Activated CD4-positive, CD25-positive, alpha-beta regulatory T cell treated with anti-CD3 and anti-CD28 coated beads, Interleukin-2, amount 50 U/mL, for 24 hours (primary cell): Measurements from ENCODE around the gene ID4.
"Not testable (repeated sequence)": the region's sequence is repeated elsewhere in the genome, so short reads cannot be mapped to it uniquely, and the experiment has no call there.

Experiments
- ATAC-seq, 2 donors: fragments of 150-1000 bp; cut with Tn5 transposase; one replicate each; pipeline ENCODE4 v1.10.0; 2021; ENCODE audit warnings: mild to moderate bottlenecking in 1 of 2, moderate library complexity in 1 of 2

The ID4 gene

DNA sequence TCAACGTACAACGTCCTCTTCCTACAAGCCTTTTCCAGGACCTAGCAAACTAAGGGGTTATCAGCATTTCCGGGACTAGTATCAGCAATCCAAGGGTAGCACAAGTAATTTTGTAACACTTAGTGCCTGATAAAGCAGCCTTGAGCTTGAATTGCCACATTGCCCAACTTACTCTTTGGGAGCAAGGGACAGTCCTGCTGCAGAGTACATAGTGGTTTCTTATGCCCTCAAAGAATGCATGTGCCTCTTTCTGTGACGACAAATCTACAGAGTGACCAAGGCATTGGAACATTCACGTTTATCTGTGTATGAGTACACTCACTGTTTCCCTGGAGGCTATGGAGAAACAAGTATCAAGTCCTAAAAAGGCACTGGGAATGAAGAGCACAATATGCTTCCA, 3.2 kb upstream of the ID4 start:
- ATAC-seq, result no peak

DNA sequence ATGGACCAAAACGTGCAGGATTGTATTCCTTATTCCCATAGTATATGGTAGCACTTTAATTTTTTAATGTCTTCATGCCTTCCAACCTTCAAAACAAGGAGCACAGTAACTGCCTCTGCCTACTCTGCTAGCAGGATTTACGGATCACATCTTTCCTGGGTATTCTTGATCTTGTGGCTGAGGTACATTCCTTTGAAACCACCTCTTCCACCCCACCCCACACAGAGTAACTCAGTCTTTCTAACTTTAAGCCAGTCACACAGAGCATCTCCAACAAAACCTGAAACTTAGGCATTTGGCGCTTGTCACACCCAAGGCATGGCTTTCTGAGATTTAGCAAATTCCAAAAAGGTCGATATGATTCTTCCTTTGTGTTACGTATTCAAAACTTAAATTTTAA, 2.3 kb upstream of the ID4 start:
- ATAC-seq, result no peak

DNA sequence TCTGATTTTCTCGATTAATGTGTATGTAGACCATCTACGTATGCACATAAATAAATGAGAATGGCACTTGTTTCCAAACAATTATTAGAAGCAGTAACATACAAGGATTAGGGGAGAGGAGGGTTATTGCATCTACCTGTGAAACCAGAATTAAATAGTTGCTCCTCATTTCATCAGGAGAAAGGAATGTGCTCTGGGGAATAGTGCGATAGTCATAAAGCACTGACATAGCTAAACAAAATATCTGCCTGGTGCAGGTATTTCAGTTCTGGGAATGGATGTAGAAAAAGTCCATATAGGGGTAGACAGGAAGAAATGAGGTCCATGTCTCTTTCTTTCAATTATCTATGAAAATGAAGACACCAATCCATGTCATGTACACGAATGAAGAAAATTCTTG, 1.6 kb upstream of the ID4 start:
- ATAC-seq, result no peak

DNA sequence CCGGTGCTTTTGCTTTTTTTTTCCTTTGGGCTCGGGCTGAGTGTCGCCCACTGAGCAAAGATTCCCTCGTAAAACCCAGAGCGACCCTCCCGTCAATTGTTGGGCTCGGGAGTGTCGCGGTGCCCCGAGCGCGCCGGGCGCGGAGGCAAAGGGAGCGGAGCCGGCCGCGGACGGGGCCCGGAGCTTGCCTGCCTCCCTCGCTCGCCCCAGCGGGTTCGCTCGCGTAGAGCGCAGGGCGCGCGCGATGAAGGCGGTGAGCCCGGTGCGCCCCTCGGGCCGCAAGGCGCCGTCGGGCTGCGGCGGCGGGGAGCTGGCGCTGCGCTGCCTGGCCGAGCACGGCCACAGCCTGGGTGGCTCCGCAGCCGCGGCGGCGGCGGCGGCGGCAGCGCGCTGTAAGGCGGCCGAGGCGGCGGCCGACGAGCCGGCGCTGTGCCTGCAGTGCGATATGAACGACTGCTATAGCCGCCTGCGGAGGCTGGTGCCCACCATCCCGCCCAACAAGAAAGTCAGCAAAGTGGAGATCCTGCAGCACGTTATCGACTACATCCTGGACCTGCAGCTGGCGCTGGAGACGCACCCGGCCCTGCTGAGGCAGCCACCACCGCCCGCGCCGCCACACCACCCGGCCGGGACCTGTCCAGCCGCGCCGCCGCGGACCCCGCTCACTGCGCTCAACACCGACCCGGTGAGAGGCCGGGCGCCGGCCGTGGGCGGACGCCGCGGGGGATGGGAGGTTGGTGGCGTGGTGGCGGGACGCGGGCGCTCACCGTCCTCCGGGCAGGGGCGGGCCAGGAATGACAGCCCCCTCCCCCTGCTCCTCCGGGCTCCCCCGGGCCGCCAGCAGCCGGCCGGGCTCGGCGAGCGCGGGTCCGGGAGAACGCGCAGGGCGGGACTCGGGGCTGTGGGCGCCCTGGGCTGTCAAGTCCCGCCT, 606 bp downstream of the ID4 start:
- ATAC-seq, result no peak

DNA sequence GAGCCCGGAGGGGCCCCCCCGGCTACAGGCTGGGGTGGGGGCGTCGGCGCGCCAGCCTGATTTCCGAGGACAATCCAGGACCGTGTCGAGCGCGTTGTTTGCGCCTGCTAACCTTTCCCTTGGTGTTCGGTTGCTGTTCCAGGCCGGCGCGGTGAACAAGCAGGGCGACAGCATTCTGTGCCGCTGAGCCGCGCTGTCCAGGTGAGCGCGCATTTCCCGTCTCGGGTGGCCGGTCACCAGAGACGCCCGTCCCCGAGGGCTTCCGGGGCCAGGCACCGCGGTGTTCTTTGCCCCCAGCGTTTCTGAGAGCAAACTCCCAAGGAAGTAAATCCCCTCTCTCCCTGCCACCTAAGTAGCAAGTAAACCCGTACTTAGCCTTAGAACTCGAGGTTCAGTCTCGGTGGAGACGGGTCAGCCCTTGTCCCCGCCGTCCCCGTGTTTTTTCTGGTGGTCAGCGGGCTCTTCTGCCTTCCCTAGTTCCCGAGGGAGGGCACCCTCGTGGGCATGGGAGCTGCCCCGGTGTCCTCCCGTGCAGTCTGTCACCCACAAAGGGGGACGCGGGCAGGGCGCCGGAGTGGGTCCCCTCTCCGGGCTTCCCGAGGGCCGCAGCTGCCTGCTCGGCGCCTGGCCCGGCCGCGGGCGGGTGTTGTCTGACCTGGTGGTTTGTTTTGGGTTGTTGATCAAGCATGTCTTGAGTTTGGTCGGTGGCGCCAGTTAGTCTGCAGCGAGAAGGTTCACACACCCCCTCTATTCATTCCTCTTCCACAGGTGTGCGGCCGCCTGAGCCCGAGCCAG, 1.5 kb downstream of the ID4 start:
- no peak for ATAC-seq

DNA sequence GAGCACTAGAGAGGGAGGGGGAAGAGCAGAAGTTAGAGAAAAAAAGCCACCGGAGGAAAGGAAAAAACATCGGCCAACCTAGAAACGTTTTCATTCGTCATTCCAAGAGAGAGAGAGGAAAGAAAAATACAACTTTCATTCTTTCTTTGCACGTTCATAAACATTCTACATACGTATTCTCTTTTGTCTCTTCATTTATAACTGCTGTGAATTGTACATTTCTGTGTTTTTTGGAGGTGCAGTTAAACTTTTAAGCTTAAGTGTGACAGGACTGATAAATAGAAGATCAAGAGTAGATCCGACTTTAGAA, 2.0 kb downstream of the ID4 start:
- ATAC-seq, result no peak

DNA sequence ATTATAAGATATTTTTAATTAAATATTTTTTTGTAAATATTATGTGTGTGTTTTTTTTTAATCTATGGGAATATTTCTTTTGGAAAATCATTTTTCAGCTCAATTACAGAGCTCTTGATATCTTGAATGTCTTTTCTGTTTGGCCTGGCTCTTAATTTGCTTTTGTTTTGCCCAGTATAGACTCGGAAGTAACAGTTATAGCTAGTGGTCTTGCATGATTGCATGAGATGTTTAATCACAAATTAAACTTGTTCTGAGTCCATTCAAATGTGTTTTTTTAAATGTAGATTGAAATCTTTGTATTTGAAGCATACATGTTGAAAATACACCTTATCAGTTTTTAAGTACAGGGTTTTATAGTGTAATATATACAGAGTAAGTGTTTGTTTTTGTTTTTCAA, 2.6 kb downstream of the ID4 start:
- no peak for ATAC-seq

DNA sequence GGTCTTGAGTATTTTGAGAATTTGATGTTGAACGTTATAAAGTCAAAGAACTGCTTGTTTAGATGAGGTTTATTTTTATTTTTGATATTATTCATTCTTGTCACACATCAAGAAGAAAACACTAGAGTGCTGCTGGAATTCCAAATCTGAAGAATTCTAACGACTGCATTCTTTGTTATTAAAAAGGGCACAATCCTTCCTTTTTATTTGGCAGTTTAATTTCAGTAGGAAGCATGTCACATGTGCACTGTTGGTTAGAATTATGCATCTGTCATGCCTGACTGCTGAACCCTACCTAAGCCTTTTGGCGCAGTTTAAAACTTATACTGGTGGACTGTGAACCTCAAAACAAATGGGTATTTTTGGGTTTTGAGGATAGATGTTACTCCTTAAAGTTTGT, 4.0 kb downstream of the ID4 start:
- ATAC-seq, result no peak

- ATAC-seq, result no peak
Measured at GRCh38 chr6:19842030-19842615, 5.0 kb downstream of the ID4 start.

GRCh38 chr6:19844689-19845088, 7.5 kb downstream of the ID4 start:
- ATAC-seq, result no peak

- no peak for ATAC-seq
Measured at GRCh38 chr6:19845266-19846041, 8.3 kb downstream of the ID4 start.

- no peak for ATAC-seq
Measured at GRCh38 chr6:19848465-19849029, 11.4 kb downstream of the ID4 start.

DNA sequence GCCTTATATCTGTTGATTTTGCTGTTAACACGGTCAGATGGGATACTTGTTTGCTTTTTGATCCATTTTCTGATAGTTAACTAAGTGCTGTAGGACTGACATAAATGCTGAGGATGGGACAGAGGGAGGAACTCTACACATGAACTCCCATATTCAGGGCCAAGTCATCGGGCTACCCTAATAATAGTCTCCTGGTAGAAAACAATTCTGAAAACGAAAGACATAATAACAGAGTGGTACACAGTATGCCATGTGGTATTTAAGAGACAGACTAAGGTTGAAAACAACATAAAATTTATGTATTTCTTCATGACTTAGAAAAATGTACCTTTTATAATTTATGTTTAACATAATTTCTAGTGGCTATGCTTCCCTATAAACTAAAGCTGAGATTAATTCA, 12.0 kb downstream of the ID4 start:
- ATAC-seq, result no peak

DNA sequence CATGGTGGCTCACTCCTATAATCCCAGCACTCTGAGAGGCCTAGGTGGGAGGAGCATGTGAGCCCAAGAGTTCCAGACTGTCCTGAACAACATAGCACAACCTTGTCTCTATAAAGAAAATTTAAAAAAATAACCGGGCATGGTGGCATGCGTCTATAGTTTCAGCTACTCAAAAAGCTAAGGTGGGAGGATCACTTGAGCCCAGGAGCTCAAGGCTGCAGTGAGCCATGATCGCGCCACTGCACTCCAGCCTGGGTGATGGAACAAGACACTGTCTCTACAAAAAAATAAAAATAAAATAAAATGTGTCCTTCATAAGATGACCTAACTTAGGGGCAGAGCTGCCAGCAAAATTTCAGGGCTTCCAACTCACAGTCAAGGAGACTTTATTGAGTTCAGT, 12.6 kb downstream of the ID4 start:
- no peak for ATAC-seq

DNA sequence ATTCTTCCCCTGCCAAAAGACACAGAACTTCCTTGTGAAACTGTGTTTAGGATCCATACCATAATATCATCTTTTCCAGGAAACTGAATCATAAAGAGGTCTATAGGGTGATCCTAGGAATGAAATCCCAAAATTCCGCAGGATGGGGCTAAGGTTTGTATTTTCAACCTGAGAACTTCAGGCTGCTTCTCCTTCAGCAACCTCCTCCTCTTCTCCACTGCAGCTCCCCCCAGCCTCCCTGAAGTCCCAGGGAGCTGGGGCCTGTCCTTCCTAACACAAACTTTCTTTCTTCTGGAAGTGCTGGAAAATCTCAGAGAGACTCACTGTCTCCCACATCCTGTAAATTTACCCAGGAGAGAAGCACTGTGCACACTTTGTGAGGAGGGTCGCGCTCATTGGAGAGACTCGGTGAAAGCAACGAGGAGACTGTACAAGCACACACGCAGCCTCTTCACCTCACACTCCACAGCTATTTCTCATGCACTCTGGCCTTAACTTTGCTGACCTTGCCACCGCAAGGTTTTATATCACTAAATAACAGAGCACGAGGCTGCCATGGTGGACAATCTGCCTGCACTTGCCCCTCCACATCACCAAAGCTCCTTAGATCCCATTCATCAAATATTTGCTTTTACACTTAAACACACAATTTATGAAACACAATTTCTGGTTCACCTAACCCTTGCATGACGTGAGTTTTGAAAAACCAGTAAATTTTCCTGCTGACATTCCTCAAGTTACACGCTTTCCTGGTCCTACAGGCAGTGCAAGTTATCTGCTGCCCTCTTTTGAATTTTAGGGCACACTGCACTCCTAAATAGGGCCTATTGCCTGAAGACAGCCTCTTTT, 14.3 kb downstream of the ID4 start:
- no peak for ATAC-seq

- ATAC-seq, result no peak
Measured at GRCh38 chr6:19852090-19852457, 14.9 kb downstream of the ID4 start.

DNA sequence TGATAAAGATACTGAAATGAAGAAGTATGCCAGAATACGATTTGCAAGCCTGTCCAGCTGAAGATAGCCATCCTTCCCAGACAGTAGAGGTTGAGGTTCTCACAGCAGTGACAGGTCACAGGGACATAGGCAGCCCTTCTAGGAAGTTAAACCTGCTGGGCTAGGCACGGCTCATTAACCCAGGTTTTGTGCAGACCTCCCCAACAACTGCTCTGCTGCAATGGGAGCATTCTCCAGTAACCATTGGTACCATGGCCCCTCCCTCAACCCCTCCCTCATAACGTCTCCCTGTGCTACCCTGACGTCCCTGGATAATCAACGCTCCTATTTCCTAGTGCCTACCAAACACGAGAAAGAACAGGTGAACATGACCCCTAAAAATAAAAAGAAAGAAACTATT, 15.8 kb downstream of the ID4 start:
- ATAC-seq, result no peak

GRCh38 chr6:19854421-19855015, 17.3 kb downstream of the ID4 start:
- not testable (repeated sequence) for ATAC-seq

DNA sequence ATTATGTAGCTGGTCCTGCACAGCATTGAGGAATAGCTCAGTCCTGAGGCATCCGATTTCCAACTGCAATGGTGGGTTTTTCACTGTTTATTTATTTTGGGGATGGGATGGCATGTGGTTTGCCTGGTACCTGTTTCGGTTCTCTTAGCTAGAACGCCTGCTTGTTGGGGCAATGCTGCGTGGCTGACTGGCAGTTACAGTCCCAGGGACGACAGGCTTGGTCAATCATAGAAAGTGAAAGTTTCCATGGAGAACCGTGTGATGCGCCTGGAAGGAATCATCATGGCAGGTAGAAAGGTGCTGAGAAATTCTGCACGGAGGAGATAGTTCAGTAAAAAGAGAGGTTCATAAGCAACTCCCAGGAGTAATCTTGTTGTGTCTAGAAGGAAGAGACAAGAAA, 18.4 kb downstream of the ID4 start:
- ATAC-seq, result no peak

DNA sequence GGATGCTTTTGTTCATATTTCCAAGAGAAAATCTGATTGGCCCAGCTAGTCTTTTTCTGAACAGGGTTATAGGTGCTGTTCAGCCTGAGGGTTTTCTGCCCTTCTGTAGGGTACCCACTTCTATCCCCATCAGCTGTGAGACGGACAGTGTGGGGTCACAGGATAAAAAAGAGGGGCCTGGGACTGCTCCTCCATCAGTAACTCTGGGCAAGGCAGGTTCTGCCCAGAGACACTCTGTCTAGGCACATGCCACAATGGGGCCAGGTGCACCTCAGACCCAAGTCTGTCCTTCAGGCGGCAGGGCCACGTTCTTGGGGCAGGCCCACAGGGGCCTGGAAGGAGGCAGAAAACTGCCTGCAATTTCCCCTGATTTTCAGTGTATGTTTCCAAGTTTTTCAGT, 20.0 kb downstream of the ID4 start:
- no peak for ATAC-seq

- no peak for ATAC-seq
Measured at GRCh38 chr6:19857703-19858102, 20.5 kb downstream of the ID4 start.
